GM08714 (cell line): Measurements from ENCODE around the gene HMGB1.
"Not testable (repeated sequence)": the region's sequence is repeated elsewhere in the genome, so short reads cannot be mapped to it uniquely, and the experiment has no call there.

Experiments
- H3K4me3 ChIP-seq: fragments of 200-500 bp; sonication (Bioruptor generic); 2 replicates; pipeline ENCODE4 v1.5.1; 2014; ENCODE audit warnings: mild to moderate bottlenecking, low read length, inconsistent platforms
- ZNF274 ChIP-seq: IDR thresholded peaks from 2 replicates; pipeline ENCODE4 v1.6.1; 2012; ENCODE audit warnings: mild to moderate bottlenecking, low read depth, low read length

Gene HMGB1

GRCh38 chr13:30454991-30455390 lies 10.7 kb downstream of the HMGB1 start:
- no peak for TF ChIP-seq ZNF274
- H3K4me3 ChIP-seq = no peak overlapping the region

DNA sequence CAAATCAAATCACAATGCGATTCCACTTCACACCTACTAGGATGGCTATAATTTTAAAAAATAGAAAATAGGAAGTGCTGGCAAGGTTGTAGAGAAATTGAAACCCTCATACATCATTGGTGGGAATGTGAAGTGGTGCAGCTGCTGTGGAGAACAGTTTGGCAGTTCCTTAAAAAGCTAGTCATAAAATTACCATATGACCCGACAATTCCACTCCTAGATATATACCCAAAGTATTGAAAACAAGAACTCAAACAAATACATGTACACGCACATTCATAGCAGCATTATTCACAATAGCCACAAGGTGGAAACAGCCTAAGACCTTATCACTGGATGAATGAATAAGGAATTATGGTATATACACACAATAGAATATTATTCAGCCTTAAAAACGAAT lies 12.0 kb downstream of the HMGB1 start:
- TF ChIP-seq ZNF274 = no peak

GRCh38 chr13:30451476-30451875 lies 14.3 kb downstream of the HMGB1 start:
- not testable (repeated sequence) for H3K4me3 ChIP-seq

More for the DNA sequence above, 12.0 kb downstream of the HMGB1 start:
- H3K4me3 ChIP-seq = no peak overlapping the region

DNA sequence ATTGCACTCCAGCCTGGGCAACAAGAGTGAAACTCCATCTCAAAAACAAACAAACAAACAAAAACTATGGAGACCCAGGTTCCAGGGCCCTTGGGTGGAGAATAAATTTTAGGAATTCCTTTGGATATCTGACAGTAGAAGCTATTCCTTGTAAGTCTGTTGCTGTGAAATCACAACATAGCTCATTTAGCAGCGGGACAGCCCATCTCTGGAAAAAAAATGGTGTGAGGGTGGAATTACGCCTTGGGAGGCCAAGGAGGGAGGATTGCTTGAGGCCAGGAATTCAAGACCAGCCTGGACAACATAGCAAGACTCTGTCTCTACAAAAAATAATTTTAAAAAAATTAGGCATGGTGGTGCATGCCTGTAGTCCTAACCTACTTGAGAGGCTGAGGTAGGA lies 15.7 kb downstream of the HMGB1 start:
- no peak for TF ChIP-seq ZNF274
- H3K4me3 ChIP-seq = no peak overlapping the region

DNA sequence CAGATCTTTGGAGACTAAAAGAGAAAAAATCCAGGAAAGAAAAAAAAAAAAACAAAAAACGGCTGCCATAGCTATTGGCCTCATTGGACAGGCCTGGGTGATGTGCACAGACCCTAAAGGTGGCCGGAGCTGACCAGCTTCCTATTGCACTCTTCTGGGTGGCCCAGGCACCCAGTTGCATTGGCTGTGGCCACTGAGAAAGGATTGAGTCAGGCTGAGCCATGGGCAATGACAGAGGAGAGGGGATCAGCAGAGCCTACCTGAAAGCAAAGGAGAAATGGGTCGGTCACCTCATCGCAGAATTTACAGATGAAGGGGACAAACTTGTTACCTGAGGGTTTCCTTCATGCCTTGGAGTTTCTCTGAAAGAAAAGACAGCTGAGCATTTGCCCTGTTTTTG lies 17.3 kb downstream of the HMGB1 start:
- TF ChIP-seq ZNF274 = no peak
- H3K4me3 ChIP-seq = no peak overlapping the region

GRCh38 chr13:30446126-30446500 lies 19.6 kb downstream of the HMGB1 start:
- peak overlapping the region; percentile 74; the same call in 1 of the 2 replicates for H3K4me3 ChIP-seq
- TF ChIP-seq ZNF274 = no peak

GRCh38 chr13:30443957-30444404 lies 21.8 kb downstream of the HMGB1 start:
- H3K4me3 ChIP-seq = peak overlapping the region; percentile 15; the same call in 1 of the 2 replicates
- TF ChIP-seq ZNF274 = no peak

DNA sequence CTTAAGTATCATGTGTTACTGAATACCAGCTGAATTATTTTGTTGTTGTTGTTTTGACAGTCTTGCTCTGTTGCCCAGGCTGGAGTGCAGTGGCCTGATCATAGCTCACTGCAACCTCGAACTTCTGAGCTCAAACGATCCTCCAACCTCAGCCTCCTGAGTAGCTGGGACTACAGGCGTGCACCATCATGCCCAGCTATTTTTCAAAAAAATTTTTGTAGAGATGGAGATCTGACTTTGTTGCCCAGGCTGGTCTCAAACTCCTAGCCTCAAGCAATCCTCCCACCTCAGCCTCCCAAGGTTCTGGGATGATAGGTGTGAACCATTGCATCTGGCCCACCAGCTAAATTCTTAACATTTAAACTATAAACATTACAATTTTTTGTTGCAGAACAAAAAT lies 22.2 kb downstream of the HMGB1 start:
- peak overlapping the region; percentile 48; the same call in 1 of the 2 replicates for H3K4me3 ChIP-seq

- no peak for TF ChIP-seq ZNF274
- no peak overlapping the region for H3K4me3 ChIP-seq
Observed at GRCh38 chr13:30442926-30443325, 22.8 kb downstream of the HMGB1 start.

DNA sequence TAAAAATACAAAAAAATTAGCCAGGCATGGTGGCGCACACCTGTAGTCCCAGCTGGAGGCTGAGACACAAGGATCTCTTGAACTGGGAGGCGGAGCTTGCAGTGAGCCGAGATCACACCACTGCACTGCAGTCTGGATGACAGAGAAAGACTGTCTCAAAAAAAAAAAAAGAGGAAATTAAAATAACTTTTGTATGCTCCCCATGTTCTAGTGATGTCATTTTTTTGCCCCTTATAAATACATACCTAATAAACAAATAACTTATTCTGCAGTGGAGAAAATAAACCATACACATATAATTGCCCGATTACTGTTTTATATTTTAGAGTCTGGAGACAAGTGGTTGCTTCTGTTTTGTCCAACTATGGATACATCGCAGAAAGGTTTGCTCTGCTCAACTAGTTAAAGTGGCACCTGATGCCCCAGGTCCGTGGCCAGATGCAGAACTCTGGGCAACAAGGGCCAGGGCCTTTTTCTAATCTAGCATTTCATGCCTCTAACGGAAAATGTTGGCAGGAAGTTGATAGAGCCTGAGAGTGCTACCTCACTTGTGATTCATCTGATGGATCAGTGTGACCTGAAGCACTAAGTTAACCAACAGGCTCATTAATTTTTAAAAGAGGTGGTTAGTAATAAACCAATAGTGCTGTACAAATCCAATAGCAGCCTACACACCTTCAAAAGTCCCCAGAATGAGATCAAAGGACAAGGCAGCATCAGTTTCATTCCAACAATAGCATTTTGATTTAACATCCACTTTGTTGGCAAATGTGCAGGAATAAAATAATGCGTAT lies 24.6 kb downstream of the HMGB1 start:
- no peak overlapping the region for H3K4me3 ChIP-seq
- no peak for TF ChIP-seq ZNF274

- no peak for TF ChIP-seq ZNF274
- no peak overlapping the region for H3K4me3 ChIP-seq
Observed at GRCh38 chr13:30438286-30438685, 27.4 kb downstream of the HMGB1 start.

DNA sequence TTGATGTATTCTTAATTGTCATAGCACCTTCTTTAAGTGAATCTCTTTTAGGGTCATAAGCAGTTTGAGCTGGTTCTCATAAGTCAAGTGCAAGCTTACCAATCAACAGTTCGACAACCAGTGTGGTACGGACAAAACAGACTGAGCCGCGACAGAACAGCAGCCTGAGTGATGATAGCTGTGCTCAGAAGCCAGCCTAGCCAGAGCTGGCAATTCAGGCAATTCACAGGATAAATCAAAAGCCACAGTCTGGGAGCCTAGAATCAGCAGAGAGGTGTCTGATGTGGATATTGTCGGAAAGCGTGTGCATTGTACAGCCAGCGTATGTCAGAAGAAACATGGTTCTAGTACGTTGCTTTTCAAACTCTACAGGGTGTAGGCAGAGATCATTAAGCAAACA lies 28.6 kb downstream of the HMGB1 start:
- no peak for TF ChIP-seq ZNF274
- no peak overlapping the region for H3K4me3 ChIP-seq

- no peak overlapping the region for H3K4me3 ChIP-seq
- no peak for TF ChIP-seq ZNF274
Observed at GRCh38 chr13:30435911-30436451, 29.8 kb downstream of the HMGB1 start.

- H3K4me3 ChIP-seq = peak overlapping the region; percentile 37
- TF ChIP-seq ZNF274 = no peak
Observed at GRCh38 chr13:30431269-30431940, 34.3 kb downstream of the HMGB1 start.
